Retinal pigment epithelial cell (primary cell): ENCODE data around the gene GOLPH3L.
"Not testable (repeated sequence)": the region's sequence is repeated elsewhere in the genome, so short reads cannot be mapped to it uniquely, and the experiment has no call there.

Experiments
- DNase-seq: peaks from one replicate; pipeline ENCODE4 v3.0.0-alpha.2; 2010; ENCODE audit warnings: low read depth
- H3K4me3 ChIP-seq: 2 replicates; pipeline ENCODE4 v1.5.1; 2011; ENCODE audit warnings: mild to moderate bottlenecking, low read length, control low read depth, moderate library complexity
- TF ChIP-seq, protein P1 (sequence below): conservative IDR thresholded peaks from 2 replicates; pipeline ENCODE4 v1.5.1; 2011; ENCODE audit warnings: low read depth, low read length, control low read depth, inconsistent platforms

GOLPH3L gene

DNA sequence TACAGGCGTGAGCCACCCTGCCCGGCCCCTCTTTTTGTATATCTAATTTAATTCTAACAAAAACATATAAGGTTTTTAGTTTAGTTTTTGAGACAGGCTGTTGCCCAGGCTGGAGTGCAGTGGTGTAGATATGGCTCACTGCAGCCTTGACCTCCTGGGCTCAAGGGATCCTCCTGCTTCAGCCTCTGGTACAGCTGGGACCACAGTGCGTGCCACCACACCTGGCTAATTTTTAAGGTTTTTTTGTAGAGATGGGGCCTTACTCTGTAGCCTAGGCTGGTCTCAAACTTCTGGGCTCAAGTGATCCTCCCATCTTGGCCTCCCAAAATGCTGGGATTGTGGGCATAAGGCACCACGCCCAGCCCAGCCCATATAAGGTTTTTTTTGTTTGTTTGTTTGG, 86.4 kb downstream of the GOLPH3L start:
- no peak for DNase-seq
- H3K4me3 ChIP-seq = no peak overlapping the region
- TF ChIP-seq, protein P1, sequence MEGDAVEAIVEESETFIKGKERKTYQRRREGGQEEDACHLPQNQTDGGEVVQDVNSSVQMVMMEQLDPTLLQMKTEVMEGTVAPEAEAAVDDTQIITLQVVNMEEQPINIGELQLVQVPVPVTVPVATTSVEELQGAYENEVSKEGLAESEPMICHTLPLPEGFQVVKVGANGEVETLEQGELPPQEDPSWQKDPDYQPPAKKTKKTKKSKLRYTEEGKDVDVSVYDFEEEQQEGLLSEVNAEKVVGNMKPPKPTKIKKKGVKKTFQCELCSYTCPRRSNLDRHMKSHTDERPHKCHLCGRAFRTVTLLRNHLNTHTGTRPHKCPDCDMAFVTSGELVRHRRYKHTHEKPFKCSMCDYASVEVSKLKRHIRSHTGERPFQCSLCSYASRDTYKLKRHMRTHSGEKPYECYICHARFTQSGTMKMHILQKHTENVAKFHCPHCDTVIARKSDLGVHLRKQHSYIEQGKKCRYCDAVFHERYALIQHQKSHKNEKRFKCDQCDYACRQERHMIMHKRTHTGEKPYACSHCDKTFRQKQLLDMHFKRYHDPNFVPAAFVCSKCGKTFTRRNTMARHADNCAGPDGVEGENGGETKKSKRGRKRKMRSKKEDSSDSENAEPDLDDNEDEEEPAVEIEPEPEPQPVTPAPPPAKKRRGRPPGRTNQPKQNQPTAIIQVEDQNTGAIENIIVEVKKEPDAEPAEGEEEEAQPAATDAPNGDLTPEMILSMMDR = no peak

DNA sequence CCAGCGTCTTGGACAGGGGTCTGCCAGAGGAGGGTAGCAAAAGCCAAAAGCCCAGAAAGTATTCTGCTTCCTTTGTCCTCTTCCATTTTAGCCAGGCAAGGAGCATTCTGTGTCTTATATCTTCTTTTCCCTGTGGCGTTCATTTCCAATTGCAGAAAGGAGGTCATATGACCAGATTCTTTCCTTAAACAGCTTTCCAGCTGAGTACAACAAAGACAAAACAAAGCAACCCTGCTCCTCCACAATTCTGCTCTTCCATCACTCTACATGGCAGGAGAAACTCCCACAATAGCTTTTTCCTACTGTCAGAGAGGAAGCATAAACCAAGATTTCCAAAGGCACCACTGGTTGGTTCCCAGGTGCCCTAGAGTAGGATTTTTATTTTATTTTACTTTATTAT, 87.2 kb downstream of the GOLPH3L start:
- H3K4me3 ChIP-seq = no peak overlapping the region
- TF ChIP-seq, protein P1 = no peak
- no peak for DNase-seq

DNA sequence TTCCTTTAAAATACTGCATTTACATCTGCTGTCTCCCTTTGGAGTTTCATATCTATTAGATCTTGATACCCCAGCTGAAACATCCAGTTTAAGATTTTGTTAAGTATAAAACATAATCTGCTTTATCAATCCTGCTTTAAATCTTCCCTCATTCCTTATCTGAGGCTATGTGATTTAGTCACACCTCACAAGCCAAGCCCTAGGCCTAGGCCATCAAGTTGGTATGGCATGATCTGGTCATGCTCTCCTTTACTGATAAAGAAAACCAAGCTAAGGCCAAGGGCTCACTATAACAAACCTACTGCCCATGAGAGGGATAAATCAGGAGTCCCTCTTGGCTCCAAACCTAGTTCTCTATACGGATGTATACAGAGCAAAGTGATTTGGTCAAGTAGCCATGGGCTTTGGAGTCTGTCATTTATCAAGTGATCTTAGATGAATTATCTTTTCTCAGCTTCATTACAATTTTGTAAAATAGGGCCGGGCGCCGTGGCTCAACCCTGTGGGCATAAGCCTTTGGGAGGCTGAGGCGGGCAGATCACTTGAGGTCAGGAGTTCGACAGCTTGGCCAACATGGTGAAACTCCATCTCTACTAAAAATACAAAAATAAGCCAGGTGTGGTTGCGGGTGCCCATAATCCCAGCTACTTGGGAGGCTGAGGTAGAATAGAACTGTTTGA, 90.4 kb downstream of the GOLPH3L start:
- TF ChIP-seq, protein P1 = no peak
- no peak overlapping the region for H3K4me3 ChIP-seq
- DNase-seq = no peak

DNA sequence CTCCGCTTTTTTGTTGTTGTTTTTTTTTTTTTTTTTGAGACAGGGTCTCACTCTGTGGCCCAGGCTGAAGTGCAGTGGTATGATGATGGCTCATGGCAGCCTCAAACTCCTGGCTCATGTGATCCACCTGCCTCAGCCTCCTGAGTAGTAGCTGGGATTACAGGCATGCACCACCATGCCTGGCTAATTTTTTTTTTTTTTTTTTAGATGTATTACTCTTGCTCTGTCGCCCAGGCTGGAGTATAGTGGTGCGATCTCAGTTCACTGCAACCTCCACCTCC, 91.6 kb downstream of the GOLPH3L start:
- not testable (repeated sequence) for DNase-seq, H3K4me3 ChIP-seq

DNA sequence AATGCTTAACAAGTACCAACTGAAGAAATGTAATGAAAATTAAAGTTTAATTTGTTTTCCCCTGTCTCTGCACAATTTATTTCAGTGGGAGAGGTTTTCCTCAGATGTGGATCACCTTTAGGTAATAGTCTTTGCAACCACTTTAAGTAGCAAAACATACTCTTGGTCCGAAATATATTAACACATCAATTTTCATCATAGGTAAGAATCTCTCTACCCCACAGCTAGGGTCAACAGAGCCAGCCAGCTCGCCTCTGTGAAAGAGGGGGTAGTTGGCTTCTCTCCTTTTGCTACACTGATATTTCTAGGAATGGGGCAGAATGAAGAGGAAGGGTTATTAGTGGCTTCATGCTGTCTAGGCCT, 92.7 kb downstream of the GOLPH3L start:
- no peak overlapping the region for H3K4me3 ChIP-seq
- no peak for DNase-seq
- TF ChIP-seq, protein P1 = no peak

DNA sequence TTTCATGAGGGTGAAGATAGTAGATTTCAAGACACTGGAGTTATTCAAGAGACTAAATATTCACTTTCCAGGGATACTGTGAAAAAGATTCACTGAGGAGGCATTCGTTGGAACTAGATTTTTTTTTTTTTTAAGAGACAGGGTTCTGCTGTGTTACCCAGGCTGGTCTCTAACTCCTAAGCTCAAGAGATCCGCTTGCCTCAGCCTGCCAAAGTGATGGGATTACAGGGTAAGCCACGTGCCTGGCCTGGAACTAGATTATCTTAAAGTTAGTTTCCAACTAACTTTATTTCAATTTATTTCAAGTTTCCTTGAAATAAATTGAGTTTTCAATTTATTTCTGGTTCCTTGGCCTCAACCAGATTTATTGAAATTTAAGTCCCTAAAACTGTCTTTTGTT, 93.2 kb downstream of the GOLPH3L start:
- H3K4me3 ChIP-seq = no peak overlapping the region
- no peak for DNase-seq
- TF ChIP-seq, protein P1 = no peak

DNA sequence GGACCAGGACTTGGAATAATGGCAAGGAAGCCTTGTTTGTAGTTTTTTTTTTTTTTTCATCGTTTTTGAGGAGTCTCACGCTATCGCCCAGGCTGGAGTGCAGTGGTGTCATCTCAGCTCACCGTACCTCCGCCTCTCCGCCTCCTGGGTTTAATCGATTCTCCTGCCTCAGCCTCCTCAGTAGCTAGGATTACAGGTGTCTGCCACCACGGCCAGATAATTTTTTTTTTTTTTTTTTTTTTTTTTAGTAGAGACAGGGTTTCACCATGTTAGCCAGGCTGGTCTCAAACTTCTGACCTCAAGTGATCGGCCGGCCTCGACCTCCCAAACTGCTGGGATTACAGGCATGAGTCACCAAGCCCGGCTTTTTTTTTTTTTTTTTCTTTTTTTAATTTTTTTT, 94.6 kb downstream of the GOLPH3L start:
- not testable (repeated sequence) for DNase-seq, H3K4me3 ChIP-seq

DNA sequence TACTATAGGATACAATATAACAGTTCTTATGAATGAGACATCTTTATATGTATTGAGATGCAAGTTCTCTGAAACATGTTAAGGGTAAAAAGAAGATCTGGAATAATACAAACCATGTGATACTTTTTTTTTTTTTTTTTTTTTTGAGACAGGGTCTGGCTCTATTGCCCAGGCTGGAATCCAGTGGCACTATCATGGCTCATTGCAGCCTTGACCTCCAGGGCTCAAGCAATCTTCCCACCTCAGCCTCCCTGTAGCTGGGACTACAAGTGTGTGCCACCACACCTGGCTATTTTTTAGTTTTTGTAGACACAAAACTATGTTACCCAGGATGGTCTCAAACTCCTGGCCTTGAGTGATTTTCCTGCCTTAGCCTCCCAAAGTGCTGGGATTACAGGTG, 95.4 kb downstream of the GOLPH3L start:
- TF ChIP-seq, protein P1 = no peak
- no peak for DNase-seq
- H3K4me3 ChIP-seq = no peak overlapping the region

DNA sequence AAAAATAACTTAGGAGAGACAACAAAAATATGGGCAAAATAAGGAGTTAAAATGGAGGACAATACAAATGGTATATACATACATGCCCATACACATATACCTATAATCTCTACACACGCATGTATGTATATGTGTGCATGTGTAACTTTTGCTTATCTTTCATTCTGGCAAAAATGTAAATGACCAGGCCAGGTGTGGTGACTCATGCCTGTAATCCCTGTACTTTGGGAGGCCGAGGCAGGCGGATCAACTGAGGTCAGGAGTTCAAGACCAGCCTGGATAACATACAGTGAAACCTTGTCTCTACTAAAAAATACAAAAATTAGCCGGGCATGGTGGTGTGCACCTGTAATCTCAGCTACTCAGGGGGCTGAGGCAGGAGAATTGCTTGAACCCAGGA, 98.6 kb downstream of the GOLPH3L start:
- H3K4me3 ChIP-seq = not testable (repeated sequence)

More for the DNA sequence above, 98.6 kb downstream of the GOLPH3L start:
- DNase-seq = not testable (repeated sequence)
